T-helper 1 cell treated with Interleukin-12 subunit alpha and Interleukin-12 subunit beta and Interleukin-4 antibody, amounts not matched to agents 30 ng/mL and 1 ng/mL, for 36 hours (primary cell): ENCODE measurements around the gene CADM1. TPM values are rescaled to one million over a fixed set of nuclear protein-coding genes. Genes with fewer than 3 reads are reported as not detected.

Experiments used
- intact Hi-C: fragments of 100-400 bp; cut with micrococcal nuclease; formaldehyde crosslinking; loops from one replicate; pipeline ENCODE4 v1.15.1; 2024
- total RNA-seq: library from RNA; stranded (reverse); gene quantifications from 2 replicates; pipeline ENCODE4 v1.2.3, GENCODE V29; 2022

CADM1 gene
- total RNA-seq, 1 donor from 2014 or later, result 0.83 TPM

GRCh38 chr11:115132436-115133228, 371.6 kb downstream of the CADM1 start:
- intact Hi-C loops, result no loop called here

DNA sequence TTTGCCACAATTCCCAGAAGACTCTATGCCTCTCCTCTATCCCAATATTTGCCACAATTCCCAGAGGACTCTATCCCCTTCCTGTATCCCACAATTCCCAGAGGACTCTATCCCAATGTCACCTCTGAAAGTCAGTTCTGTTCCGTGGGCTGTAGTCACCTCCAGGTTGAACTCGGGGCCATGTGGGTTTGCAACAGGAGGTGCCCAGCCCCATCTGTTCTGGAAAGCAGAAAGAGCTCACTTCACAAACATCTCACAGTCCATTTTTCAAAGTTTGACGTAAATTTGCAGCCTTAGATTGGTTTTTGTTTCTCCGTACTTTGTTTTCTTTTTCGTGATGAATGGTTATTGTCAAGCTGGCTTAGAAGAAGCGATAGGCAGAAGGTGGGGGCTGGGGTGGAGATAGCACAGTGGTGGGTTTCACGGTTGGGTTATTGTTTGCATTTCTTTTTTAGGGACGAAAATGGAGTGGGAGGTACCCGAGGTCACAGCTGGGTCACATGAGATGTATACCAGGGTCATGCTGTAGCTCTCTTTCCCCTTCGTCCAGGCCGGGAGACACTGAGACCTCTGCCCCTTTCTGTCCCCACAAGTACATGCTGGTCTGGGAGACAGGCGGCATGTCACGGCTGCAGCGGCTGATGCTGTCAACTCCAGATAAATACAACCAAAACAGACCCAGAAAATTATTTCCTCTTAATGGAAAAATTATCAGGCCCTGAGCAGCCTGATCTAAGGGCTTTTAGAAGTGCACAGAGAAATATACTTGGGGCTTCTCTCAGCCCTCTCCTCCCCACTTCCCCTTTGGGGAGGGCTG, 374.5 kb downstream of the CADM1 start:
- intact Hi-C loops, result no loop called here

GRCh38 chr11:115128226-115128625, 376.0 kb downstream of the CADM1 start:
- intact Hi-C loops, result no loop called here

DNA sequence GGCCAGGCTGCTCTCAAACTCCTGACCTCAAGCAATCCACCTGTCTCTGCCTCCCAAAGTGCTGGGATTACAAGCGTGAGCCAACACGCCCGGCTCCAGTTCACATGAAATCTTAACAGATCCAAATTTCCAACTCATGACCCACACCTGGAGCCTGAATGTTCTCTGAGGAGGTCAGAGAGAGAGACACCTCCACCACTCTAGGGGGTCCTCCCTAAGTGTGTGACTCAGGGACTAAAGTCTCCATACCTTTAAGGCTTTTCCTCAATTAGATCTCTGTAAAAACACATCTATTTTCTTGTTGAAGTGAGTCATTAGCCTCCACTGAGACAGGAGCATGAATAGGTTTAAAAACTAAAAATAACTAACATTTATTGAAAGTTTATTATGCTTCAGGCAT, 376.4 kb downstream of the CADM1 start:
- intact Hi-C loops, result no loop called here

DNA sequence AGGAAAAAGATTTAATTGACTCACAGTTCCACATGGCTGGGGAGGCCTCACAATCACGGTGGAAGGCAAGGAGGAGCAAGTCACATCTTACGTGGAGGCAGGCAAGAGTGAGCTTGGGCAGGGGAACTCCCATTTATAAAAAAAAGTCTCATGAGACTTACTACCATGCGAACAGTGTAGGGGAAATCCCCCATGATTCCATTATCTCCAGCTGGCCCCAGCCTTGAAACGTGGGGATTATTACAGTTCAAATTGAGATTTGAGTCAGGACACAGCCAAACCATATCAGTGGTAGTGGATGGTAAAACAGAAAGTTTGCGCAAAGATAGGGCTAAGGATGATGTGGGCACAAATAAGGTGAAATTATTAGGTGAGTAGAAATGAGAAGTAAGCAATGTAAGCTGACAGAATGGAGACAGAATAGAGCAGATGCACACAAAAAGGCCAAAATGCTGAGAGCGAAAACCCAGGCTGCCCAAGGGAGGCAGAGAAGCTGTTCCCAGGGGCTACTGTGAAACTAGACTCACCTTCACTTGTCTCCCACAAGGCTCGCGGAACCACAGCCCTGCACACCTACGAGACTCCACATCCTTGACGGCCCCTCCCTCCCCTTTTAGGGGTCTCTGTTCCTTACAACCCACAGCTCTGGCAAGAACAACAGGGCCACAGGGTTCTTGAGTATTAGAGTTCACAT, 377.6 kb downstream of the CADM1 start:
- intact Hi-C loops, result no loop called here

DNA sequence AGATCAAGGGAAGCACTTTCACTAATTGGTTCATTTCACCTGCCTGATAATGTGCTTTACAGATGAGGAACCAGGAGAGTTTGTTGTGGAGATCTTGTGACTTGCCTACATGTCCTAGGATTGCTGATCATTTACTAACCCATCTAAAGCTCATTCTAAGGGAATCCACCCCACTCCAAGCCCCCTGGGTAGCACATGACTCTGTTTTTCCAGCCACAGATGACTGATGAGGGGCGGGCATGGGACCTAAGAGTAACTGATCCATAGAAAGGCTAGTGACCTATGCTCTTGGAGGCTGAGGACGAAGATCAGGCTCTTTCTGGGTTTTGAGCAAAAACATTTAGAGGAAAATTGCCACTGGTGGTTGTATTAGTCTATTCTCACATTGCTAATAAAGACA, 378.1 kb downstream of the CADM1 start:
- intact Hi-C loops, result no loop called here

DNA sequence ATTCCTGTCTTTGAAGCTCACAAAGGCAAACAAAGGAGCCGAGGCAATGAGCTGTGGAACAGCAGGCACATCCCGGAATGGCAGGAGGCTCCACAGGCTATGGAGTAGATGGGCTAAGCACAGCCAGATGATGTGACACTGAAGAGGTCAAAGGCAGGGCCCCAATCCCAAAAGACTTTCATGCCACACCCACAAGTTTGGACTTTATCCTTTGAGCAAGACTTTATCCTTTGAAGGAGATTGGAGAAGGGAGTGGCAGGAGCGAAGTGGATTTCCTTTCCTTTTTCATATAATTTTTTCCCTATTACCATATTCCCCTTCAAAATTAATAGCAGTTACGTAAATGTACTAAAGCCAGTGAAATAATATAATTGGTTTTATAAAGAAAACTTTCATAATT, 379.4 kb downstream of the CADM1 start:
- intact Hi-C loops, result no loop called here

DNA sequence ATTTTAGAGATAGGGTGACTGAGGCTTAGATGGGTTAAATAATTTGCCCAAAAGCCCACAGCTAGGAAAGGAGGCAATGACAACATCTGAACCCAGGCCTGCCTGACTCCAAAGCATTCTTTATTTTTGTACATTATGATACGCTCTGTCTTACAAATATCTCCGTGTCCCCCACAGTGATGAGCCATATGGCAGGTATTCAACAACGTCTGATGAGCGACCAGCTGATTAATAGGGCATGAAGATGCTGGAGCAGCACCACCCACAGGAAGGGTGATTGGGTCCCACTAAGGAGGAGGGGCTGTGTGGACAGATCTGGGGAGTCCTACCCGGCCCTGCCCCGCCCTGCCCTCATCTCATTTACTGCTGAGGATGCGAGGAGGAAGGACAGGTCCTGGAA, 380.6 kb downstream of the CADM1 start:
- intact Hi-C loops, result no loop called here

DNA sequence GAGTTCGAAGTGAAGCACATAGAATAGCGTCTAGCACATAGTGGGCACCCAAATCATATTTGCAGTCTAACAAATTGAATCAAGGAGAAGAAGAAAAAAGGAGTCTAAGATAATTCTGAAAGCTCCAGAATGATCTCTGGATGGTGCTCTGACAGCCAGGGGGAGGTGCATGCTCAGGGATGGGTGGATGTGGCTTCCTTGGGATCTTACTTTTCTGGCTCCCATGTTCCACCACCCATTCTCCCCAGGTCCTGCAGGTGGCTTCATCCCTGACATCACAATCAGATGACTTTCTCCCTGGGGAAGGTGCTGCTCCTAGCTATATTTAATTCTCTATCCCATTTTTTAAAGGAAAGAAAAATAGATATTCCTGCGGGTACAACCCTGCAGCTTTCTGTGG, 381.9 kb downstream of the CADM1 start:
- intact Hi-C loops, result no loop called here
